22Rv1 (cell line): ENCODE results near the gene ADAM8.

Source experiments
- H3K27ac ChIP-seq: fragments of 450-650 bp; 2 replicates; pipeline ENCODE4 v1.5.1; 2017
- CTCF ChIP-seq: fragments of 450-650 bp; IDR thresholded peaks from 2 replicates; pipeline ENCODE4 v1.5.1; 2017; ENCODE audit warnings: mild to moderate bottlenecking
- ZFX ChIP-seq: fragments of 450-650 bp; IDR thresholded peaks from 2 replicates; pipeline ENCODE4 v1.6.1; 2017; ENCODE audit warnings: antibody characterized with exemption, borderline replicate concordance

ADAM8 gene

GRCh38 chr10:133260895-133261725 is 15.6 kb downstream of the ADAM8 start:
- peak overlapping the region; percentile 75 for H3K27ac ChIP-seq
- no peak for TF ChIP-seq CTCF
- TF ChIP-seq ZFX = no peak

- no peak overlapping the region for H3K27ac ChIP-seq
- TF ChIP-seq CTCF (no peak), ZFX (no peak)
These were observed 17.1 kb downstream of the ADAM8 start for GRCh38 chr10:133259602-133259989.

GRCh38 chr10:133258818-133259601 is 17.7 kb downstream of the ADAM8 start:
- no peak overlapping the region for H3K27ac ChIP-seq
- TF ChIP-seq ZFX (no peak), CTCF (no peak)

- TF ChIP-seq ZFX (no peak), CTCF (no peak)
- no peak overlapping the region for H3K27ac ChIP-seq
These were observed 18.4 kb downstream of the ADAM8 start for GRCh38 chr10:133258066-133258817.

GRCh38 chr10:133257489-133258065 is 19.1 kb downstream of the ADAM8 start:
- peak; percentile 89 for TF ChIP-seq CTCF
- no peak for TF ChIP-seq ZFX
- no peak overlapping the region for H3K27ac ChIP-seq

GRCh38 chr10:133255323-133255722 is 21.3 kb downstream of the ADAM8 start:
- TF ChIP-seq ZFX (no peak), CTCF (no peak)
- H3K27ac ChIP-seq = no peak overlapping the region
